ENCODE measurements around the gene VPS13D. TPM values are rescaled to one million over a fixed set of nuclear protein-coding genes. Genes with fewer than 3 reads are reported as not detected.

The VPS13D gene
- total RNA-seq, 1 donor from 2014 or later = 25.8 TPM

DNA sequence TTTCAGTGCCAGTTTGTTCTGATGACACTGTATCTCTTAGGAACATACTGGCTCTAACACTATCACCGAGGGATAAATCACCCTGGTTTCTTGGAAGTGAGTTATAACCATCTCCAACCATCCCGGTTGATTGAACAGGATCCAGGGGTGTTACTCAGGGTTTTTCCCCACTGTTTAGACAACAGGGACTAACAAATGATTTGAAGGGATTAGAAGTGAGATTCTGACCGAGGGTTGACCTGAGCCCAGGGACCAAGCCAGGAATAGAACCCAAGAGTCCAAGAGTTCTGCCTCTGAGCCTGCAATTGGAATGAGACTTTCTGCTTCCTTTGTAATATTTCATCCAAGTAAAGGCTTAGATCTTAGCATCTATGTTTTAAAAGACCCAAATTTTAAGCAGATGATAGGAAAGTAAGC is 234.2 kb downstream of the VPS13D start:
- DNase-seq (ENCODE audit: low read depth) (no peak), FAIRE-seq (no peak)
- TF ChIP-seq, protein P1, sequence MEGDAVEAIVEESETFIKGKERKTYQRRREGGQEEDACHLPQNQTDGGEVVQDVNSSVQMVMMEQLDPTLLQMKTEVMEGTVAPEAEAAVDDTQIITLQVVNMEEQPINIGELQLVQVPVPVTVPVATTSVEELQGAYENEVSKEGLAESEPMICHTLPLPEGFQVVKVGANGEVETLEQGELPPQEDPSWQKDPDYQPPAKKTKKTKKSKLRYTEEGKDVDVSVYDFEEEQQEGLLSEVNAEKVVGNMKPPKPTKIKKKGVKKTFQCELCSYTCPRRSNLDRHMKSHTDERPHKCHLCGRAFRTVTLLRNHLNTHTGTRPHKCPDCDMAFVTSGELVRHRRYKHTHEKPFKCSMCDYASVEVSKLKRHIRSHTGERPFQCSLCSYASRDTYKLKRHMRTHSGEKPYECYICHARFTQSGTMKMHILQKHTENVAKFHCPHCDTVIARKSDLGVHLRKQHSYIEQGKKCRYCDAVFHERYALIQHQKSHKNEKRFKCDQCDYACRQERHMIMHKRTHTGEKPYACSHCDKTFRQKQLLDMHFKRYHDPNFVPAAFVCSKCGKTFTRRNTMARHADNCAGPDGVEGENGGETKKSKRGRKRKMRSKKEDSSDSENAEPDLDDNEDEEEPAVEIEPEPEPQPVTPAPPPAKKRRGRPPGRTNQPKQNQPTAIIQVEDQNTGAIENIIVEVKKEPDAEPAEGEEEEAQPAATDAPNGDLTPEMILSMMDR (IDR thresholded peaks at IDR 0.05; ENCODE audit: insufficient read depth, low read length, severe bottlenecking) = no peak
- Histone ChIP-seq H3K36me3 (ENCODE audit: control insufficient read depth, insufficient read depth, low read length) (peaks cover 8% of the 10 kb centered on the region), H3K27me3 (ENCODE audit: control insufficient read depth, insufficient read depth, low read length) (no peaks in the 10 kb centered on the region), H3K4me3 (ENCODE audit: low read depth, low read length) (no peak overlapping the region)

DNA sequence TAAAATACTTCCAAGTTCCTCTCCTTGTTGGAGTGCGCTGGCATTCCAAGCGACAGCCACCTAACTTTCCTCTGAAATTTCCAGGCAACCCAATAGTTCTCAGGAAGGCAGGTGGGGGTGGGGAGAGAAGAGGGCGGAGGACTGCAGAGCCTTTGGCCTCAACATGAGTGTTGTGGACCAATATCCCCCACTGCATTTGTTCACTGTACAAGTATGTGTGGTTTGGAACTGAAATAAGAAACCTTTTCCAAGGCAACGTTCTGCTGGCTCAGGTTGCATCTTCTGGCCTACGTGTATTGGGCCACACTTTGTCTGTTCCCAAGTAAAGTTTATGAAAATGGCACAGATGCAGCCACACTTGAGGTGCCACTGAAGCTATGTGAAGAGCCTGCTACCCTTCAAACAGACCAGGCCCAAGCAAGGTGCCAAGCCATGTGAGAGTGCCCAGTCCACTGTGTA is 234.8 kb downstream of the VPS13D start:
- no peak for FAIRE-seq
- H3K4me3 ChIP-seq (ENCODE audit: low read depth, low read length) = no peak overlapping the region
- no peaks in the 10 kb centered on the region for H3K27me3 ChIP-seq (ENCODE audit: control insufficient read depth, insufficient read depth, low read length)
- H3K36me3 ChIP-seq (ENCODE audit: control insufficient read depth, insufficient read depth, low read length) = peaks cover 8% of the 10 kb centered on the region
- peak; percentile 42 for DNase-seq (ENCODE audit: low read depth)
- TF ChIP-seq, protein P1 (IDR thresholded peaks at IDR 0.05; ENCODE audit: insufficient read depth, low read length, severe bottlenecking) = no peak

DNA sequence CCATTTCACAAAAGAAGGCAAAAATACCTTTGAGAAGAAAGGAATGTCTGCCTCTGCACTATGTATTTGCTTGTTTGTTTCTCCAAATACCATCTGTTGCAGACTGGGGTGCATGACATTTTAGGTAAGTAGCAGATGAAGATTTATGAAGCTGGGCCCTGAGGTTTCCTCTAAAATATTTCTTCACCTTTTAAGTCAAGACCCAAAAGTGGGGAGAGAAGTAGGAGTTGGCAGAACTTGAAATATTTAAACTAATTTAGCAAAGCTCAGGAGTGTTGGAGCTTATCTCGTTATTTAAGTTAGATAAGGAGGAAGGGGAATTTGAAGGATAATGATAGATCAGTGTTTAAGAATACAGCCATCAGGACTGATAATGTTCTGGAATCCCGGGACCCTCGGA is 235.3 kb downstream of the VPS13D start:
- Histone ChIP-seq H3K27me3 (ENCODE audit: control insufficient read depth, insufficient read depth, low read length) (no peaks in the 10 kb centered on the region), H3K4me3 (ENCODE audit: low read depth, low read length) (no peak overlapping the region), H3K36me3 (ENCODE audit: control insufficient read depth, insufficient read depth, low read length) (peaks cover 8% of the 10 kb centered on the region)
- DNase-seq (ENCODE audit: low read depth) (no peak), FAIRE-seq (no peak)
- TF ChIP-seq, protein P1 (IDR thresholded peaks at IDR 0.05; ENCODE audit: insufficient read depth, low read length, severe bottlenecking) = no peak

DNA sequence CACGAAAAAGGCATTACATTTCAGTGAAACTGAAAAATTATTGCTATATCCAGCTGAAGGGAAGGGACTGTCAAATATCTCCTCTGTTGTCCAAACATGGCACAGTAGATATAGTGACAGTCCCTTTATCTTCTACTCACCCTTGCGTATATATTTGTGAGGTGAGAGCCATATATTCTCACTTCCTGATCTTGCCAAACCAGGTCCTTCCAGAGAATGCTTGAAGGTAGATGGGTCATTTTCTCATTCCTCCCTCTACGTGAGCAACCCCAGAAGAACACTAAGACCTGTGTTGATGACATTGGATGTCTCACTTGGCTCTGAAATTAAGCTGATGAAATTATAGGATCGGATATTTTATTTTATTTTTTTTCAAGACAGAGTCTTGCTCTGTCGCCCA is 237.0 kb downstream of the VPS13D start:
- TF ChIP-seq, protein P1 (IDR thresholded peaks at IDR 0.05; ENCODE audit: insufficient read depth, low read length, severe bottlenecking) = no peak
- Histone ChIP-seq H3K36me3 (ENCODE audit: control insufficient read depth, insufficient read depth, low read length) (peaks cover 7% of the 10 kb centered on the region), H3K27me3 (ENCODE audit: control insufficient read depth, insufficient read depth, low read length) (no peaks in the 10 kb centered on the region), H3K4me3 (ENCODE audit: low read depth, low read length) (no peak overlapping the region)
- FAIRE-seq (no peak), DNase-seq (ENCODE audit: low read depth) (no peak)

DNA sequence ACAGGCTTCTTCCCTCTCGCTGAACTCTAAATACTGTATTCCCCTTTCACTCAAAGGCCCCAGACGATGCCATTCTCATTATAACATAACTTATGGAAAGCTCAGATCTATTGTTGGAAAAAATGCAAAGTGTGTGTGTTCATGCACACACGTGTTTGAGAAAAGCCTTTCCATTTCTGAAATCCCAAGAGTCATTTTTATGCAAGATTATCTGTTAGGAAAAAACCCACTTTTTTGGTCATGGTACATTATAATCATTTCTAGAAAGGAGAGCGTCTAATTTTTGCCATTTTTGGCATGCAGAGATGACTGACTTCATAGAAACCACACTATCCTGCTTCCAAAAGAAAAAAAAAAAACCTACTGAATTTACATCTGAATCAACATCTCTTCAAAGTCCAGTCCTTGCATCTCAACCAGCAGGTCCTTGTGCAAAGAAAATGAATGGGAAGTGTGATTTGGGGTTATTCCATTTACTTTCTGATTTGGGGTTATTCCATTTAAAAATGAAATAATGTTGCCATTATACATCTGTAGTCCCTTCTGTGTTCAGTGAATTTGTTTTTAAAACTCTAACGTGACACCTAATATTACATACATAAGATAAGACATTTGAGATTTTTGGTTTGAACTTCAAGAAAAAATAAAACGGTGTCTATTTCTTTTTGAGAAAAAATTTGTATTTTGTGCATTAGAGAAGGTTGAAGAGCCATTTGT is 237.9 kb downstream of the VPS13D start:
- H3K36me3 ChIP-seq (ENCODE audit: control insufficient read depth, insufficient read depth, low read length) = peaks cover 7% of the 10 kb centered on the region
- FAIRE-seq = no peak

More for the DNA sequence above, 237.9 kb downstream of the VPS13D start:
- no peak for DNase-seq (ENCODE audit: low read depth)
- H3K27me3 ChIP-seq (ENCODE audit: control insufficient read depth, insufficient read depth, low read length) = no peaks in the 10 kb centered on the region
- TF ChIP-seq, protein P1 (IDR thresholded peaks at IDR 0.05; ENCODE audit: insufficient read depth, low read length, severe bottlenecking) = no peak
- H3K4me3 ChIP-seq (ENCODE audit: low read depth, low read length) = no peak overlapping the region

All from bronchial epithelial cell (primary cell).